Endothelial cell of umbilical vein (primary cell): Measurements from ENCODE around the gene KCNQ1OT1. TPM values are rescaled to one million over a fixed set of nuclear protein-coding genes. Genes with fewer than 3 reads are reported as not detected.

Source experiments
- BruUV-seq: library from RNA; stranded (reverse); fragments of 400-500 nt; replicated peaks from 2 replicates; lab custom pipeline; 2021; lab: Mats Ljungman, UMichigan
- CTCF ChIA-PET: fragments of 300-600, 350-600 bp; sonication (Branson Sonifier 250); formaldehyde crosslinking; loops from one replicate; lab custom pipeline; 2021; ENCODE audit warnings: antibody characterized with exemption, inconsistent platforms; lab: Charles Lee
- POLR2A ChIA-PET: fragments of 300-600, 350-600 bp; sonication (Branson Sonifier 250); formaldehyde crosslinking; loops from one replicate; lab custom pipeline; 2021; ENCODE audit warnings: antibody characterized with exemption, inconsistent platforms; lab: Charles Lee
- DNase-seq: peaks from one replicate; pipeline ENCODE4 v3.0.0-alpha.2; 2011; ENCODE audit warnings: low read depth, low spot score
- FAIRE-seq: peaks from 2 replicates; lab custom pipeline; 2011; peaks lifted over from hg19 to GRCh38; lab: Jason Lieb, UNC
- H2AFZ ChIP-seq: 2 replicates; pipeline ENCODE4 v1.6.0; 2012; ENCODE audit warnings: low read depth, low read length, control low read depth, inconsistent platforms
- H3K27ac ChIP-seq: 2 replicates; pipeline ENCODE4 v1.5.1; 2011; ENCODE audit warnings: low read depth, mild to moderate bottlenecking, control low read depth, low read length, moderate library complexity; ENCODE audit not compliant: insufficient read depth
- H3K27me3 ChIP-seq, 2 experiments: 2 replicates each; pipeline versions ENCODE4 v1.6.0 to v1.6.1; 2011; ENCODE audit warnings: low read length in 2 of 2, mixed read lengths in 1 of 2; ENCODE audit not compliant: control insufficient read depth in 2 of 2, insufficient read depth in 2 of 2
- H3K36me3 ChIP-seq, 2 experiments: 2 replicates in 1 of 2; 3 replicates in 1 of 2; pipeline ENCODE4 v1.5.1; 2011; ENCODE audit warnings: low read length in 2 of 2, mild to moderate bottlenecking in 1 of 2, moderate library complexity in 1 of 2; ENCODE audit not compliant: control insufficient read depth in 2 of 2, insufficient read depth in 2 of 2; ENCODE audit errors: extremely low read depth in 1 of 2
- H3K4me1 ChIP-seq: 3 replicates; pipeline ENCODE4 v1.5.1; 2011; ENCODE audit warnings: mild to moderate bottlenecking, low read length; ENCODE audit not compliant: control insufficient read depth, insufficient read depth; ENCODE audit errors: extremely low read depth
- H3K4me2 ChIP-seq: 2 replicates; pipeline ENCODE4 v1.6.1; 2011; ENCODE audit warnings: low read length, control low read depth, mixed read lengths; ENCODE audit not compliant: insufficient read depth
- H3K4me3 ChIP-seq, 3 experiments: fragments of 200-600 bp in 1 of 3; sonication (generic), shearing (Covaris generic) in 1 of 3; replicated peaks in 1 of 3; 2 replicates each; pipeline ENCODE4 v1.5.1; 2011 to 2016; ENCODE audit warnings: control low read depth in 3 of 3, low read length in 3 of 3, mild to moderate bottlenecking in 2 of 3, inconsistent platforms in 1 of 3, low read depth in 1 of 3, moderate library complexity in 1 of 3; ENCODE audit not compliant: insufficient read depth in 1 of 3
- H3K79me2 ChIP-seq: 2 replicates; pipeline ENCODE4 v1.6.0; 2012; ENCODE audit warnings: low read length, inconsistent platforms; ENCODE audit not compliant: control insufficient read depth, insufficient read depth
- H3K9ac ChIP-seq: replicated peaks from 2 replicates; pipeline ENCODE3; 2011; ENCODE audit warnings: low read length, control low read depth; ENCODE audit not compliant: insufficient read depth; ENCODE audit errors: extremely low read depth
- H3K9me1 ChIP-seq: replicated peaks from 3 replicates; pipeline ENCODE4 v1.6.0; 2011; ENCODE audit warnings: mild to moderate bottlenecking, low read length; ENCODE audit not compliant: control insufficient read depth, insufficient read depth; ENCODE audit errors: extremely low read depth
- H3K9me3 ChIP-seq: replicated peaks from 2 replicates; pipeline ENCODE4 v1.5.1; 2012; ENCODE audit warnings: low read length, inconsistent platforms; ENCODE audit not compliant: control insufficient read depth, insufficient read depth
- H4K20me1 ChIP-seq: replicated peaks from 2 replicates; pipeline ENCODE3; 2011; ENCODE audit warnings: mild to moderate bottlenecking, low read length; ENCODE audit not compliant: control insufficient read depth, insufficient read depth; ENCODE audit errors: extremely low read depth
- EZH2 ChIP-seq: IDR thresholded peaks from 2 replicates; pipeline ENCODE4 v1.6.1; 2012; ENCODE audit warnings: borderline replicate concordance, low read depth, mild to moderate bottlenecking, moderate library complexity, low read length, inconsistent platforms; ENCODE audit not compliant: severe bottlenecking
- FOS ChIP-seq: IDR thresholded peaks from 2 replicates; pipeline ENCODE4 v1.6.1; 2011; ENCODE audit warnings: mild to moderate bottlenecking, low read length, moderate library complexity, borderline replicate concordance; ENCODE audit not compliant: insufficient read depth
- GATA2 ChIP-seq: IDR thresholded peaks from 2 replicates; pipeline ENCODE4 v1.7.0; 2011; ENCODE audit warnings: low read depth, mild to moderate bottlenecking, moderate library complexity, mixed read lengths, low read length; ENCODE audit not compliant: insufficient read length, insufficient read depth
- JUN ChIP-seq: IDR thresholded peaks from 2 replicates; pipeline ENCODE4 v1.6.1; 2011; ENCODE audit warnings: borderline replicate concordance, low read depth; ENCODE audit not compliant: insufficient read length, insufficient read depth
- MYC ChIP-seq: IDR thresholded peaks from one replicate; pipeline ENCODE4 v1.6.1; 2011; ENCODE audit warnings: mild to moderate bottlenecking, low read depth, low read length
- POLR2A ChIP-seq: IDR thresholded peaks from 2 replicates; pipeline ENCODE4 v1.6.1; 2012; ENCODE audit warnings: low read depth, mild to moderate bottlenecking, control low read depth, low read length
- POLR2AphosphoS5 ChIP-seq: IDR thresholded peaks from 2 replicates; pipeline ENCODE4 v1.6.1; 2012; ENCODE audit warnings: low read depth, mild to moderate bottlenecking, control low read depth, low read length, moderate library complexity; ENCODE audit not compliant: insufficient read depth
- dilution Hi-C: fragments of 300-500 bp; cut with MboI; formaldehyde crosslinking; loops from one replicate; pipeline ENCODE4 v1.15.0; 2019; ENCODE audit warnings: low sequenced_read_pairs; ENCODE audit not compliant: extremely low pct_ligation_motif_present
- intact Hi-C: fragments of 100-400 bp; cut with micrococcal nuclease; formaldehyde crosslinking; loops from one replicate; pipeline ENCODE4 v1.10.0; 2022
- polyA plus RNA-seq, 4 experiments: library from polyadenylated mRNA; depleted of rRNA in 3 of 4; stranded (reverse) in 3 of 4; unstranded in 1 of 4; fragments of >200 nt; gene quantifications; 2 replicates each; pipeline versions ENCODE4 v1.2.1 to v1.2.3, GENCODE V29; 2011 to 2012; ENCODE audit warnings: missing spikeins in 1 of 4
- total RNA-seq: library from RNA; stranded (reverse); gene quantifications from 2 replicates; pipeline ENCODE4 v1.2.3, GENCODE V29; 2021
- TF ChIP-seq, protein P1 (sequence below), 2 donors: IDR thresholded peaks; 1 replicate in 1 of 2; 2 replicates in 1 of 2; pipeline ENCODE4 v1.5.1; 2011; ENCODE audit warnings: low read length in 2 of 2, mild to moderate bottlenecking in 2 of 2, moderate library complexity in 2 of 2, control low read depth in 1 of 2, inconsistent platforms in 1 of 2, low read depth in 1 of 2; ENCODE audit not compliant: insufficient read depth in 1 of 2; ENCODE audit errors: extremely low read depth in 1 of 2
- TF ChIP-seq, protein P2 (sequence below): IDR thresholded peaks from 2 replicates; pipeline ENCODE4 v1.6.1; 2011; ENCODE audit not compliant: insufficient read depth, insufficient read length

Gene KCNQ1OT1
- total and polyA plus RNA-seq, 2 donors (not counting 3 experiments of a cell fraction or from before 2014, with no cell fraction given), result 0.11 to 1.8 TPM

DNA sequence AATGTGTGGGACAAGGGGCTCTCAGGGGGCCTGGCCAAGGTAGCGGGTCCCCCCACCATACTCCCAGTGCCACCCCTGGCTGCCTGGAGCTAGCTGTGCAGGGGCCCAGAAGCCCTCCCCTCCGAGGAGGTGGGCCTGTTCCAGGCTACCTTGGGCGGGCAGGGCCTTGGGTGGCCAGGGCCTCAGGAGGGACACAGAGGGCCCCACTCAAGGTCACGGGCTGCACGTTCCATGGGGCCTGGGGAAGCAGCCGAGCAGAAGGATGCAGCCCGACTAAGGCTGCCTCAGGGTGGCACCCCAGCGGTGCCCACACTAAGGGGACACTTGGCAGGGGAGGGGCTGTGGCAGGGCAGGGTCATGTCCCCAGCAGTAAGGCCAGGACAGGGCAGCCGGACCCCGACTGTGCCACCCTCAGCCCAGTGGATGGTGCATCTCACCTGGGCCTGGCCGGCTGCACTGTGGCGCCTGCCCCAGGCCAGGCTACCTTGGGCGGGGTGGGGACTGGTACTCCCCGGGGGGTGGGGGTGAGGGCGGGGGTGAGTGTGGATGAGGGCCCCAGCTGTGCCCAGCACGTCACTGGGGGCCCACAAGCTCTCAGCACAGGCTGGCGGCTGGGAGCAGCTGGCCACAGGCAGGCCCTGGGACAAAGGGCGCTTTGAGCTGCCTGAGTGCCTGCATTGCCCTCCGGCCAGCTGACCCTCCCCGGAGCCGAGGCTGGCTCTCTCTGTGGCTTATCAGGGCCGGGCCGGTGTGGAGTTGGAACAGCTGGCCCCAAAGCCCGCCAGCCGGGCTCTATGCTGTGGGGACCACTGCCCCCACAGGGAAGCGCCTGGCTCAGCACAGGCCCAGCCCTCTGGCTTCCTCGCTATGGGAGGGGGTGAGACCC, 137.9 kb downstream of the KCNQ1OT1 start:
- H3K4me2 ChIP-seq, result no peak overlapping the region
- FAIRE-seq (no peak), DNase-seq (no peak)
- no peaks in the 10 kb centered on the region for H3K9me1 ChIP-seq
- no peak overlapping the region for H2AFZ ChIP-seq
- no peak overlapping the region for H3K9ac ChIP-seq
- intact Hi-C loops (no loop called here), dilution Hi-C loops (no loop called here)
- no peaks in the 10 kb centered on the region for H4K20me1 ChIP-seq
- TF ChIP-seq MYC (no peak), JUN (no peak), FOS (no peak), POLR2A (no peak), EZH2 (no peak), POLR2AphosphoS5 (no peak), GATA2 (no peak)
- TF ChIP-seq, protein P1, sequence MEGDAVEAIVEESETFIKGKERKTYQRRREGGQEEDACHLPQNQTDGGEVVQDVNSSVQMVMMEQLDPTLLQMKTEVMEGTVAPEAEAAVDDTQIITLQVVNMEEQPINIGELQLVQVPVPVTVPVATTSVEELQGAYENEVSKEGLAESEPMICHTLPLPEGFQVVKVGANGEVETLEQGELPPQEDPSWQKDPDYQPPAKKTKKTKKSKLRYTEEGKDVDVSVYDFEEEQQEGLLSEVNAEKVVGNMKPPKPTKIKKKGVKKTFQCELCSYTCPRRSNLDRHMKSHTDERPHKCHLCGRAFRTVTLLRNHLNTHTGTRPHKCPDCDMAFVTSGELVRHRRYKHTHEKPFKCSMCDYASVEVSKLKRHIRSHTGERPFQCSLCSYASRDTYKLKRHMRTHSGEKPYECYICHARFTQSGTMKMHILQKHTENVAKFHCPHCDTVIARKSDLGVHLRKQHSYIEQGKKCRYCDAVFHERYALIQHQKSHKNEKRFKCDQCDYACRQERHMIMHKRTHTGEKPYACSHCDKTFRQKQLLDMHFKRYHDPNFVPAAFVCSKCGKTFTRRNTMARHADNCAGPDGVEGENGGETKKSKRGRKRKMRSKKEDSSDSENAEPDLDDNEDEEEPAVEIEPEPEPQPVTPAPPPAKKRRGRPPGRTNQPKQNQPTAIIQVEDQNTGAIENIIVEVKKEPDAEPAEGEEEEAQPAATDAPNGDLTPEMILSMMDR (IDR thresholded peaks at IDR 0.05; ENCODE audit: extremely low read depth in 1 of 2, insufficient read depth in 1 of 2, low read depth in 1 of 2, low read length in 2 of 2), result no peak
- TF ChIP-seq, protein P2, sequence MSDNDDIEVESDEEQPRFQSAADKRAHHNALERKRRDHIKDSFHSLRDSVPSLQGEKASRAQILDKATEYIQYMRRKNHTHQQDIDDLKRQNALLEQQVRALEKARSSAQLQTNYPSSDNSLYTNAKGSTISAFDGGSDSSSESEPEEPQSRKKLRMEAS, result no peak
- BruUV-seq, result no TSS peak
- ChIA-PET CTCF (interaction anchor here (1.5 kb wide), 1 partner anchor 15 kb away, joined by 3 read pairs; no protein-coding TSS in a partner anchor), POLR2A (no interaction called here)
- H3K4me3 ChIP-seq, result no peak overlapping the region
- no peaks in the 10 kb centered on the region for H3K79me2 ChIP-seq
- no peak overlapping the region for H3K27ac ChIP-seq
- H3K9me3 ChIP-seq, result no peaks in the 10 kb centered on the region
- peaks cover 0 to 4% of the 10 kb centered on the region in 2 experiments for H3K27me3 ChIP-seq
- no peaks in the 10 kb centered on the region for H3K36me3 ChIP-seq
- H3K4me1 ChIP-seq, result no peaks in the 10 kb centered on the region
